Raji (cell line): ENCODE measurements around the gene SMURF2.

Experiments
- POLR2A ChIP-seq: IDR thresholded peaks from 2 replicates; pipeline ENCODE4 v1.6.1; 2011; ENCODE audit warnings: low read depth, low read length, control low read depth; ENCODE audit not compliant: insufficient read depth

The SMURF2 gene

GRCh38 chr17:64533784-64534183 lies 128.3 kb downstream of the SMURF2 start:
- TF ChIP-seq POLR2A: no peak

- TF ChIP-seq POLR2A: no peak
These were observed 129.7 kb downstream of the SMURF2 start for GRCh38 chr17:64532409-64532808.

DNA sequence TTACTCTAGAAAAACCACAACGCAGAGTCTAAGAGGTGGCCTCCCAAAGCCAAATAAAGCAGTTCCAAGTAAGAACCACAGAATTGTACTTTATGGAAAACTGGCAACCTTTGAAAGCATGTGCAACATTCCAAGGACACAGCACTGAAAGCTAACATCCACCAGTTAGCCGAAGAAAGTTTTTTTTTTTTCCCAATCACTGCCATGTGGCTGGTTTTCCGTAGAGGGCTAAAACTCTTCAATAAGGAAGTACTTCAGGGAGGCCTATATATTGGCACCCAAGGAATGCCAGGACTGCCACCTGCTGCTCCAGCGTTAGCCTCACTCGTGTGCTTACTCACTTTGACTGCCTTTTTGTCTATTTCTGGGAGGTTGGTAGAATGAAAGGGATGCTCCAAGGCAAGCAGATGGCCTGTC lies 130.1 kb downstream of the SMURF2 start:
- TF ChIP-seq POLR2A: no peak

DNA sequence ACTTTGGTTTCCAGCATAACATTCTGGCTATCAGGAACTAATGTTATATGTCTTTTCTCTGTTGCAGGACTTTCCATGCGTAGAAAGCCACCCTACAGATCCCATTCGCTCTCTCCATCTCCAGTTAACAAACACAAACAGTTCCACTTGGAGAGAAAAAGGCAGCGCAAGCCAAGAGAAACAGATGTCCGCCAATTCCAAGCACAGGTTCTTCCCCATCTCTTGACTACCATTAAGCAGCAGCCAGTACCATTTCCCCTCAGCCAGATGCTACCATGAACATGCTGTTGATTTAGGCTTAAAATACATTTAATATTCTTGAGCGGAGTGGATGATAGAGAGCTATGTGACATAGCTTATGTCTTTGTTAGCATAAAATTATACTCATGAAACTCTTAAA lies 132.9 kb downstream of the SMURF2 start:
- no peak for TF ChIP-seq POLR2A

- no peak for TF ChIP-seq POLR2A
These were observed 134.2 kb downstream of the SMURF2 start for GRCh38 chr17:64527914-64528313.

DNA sequence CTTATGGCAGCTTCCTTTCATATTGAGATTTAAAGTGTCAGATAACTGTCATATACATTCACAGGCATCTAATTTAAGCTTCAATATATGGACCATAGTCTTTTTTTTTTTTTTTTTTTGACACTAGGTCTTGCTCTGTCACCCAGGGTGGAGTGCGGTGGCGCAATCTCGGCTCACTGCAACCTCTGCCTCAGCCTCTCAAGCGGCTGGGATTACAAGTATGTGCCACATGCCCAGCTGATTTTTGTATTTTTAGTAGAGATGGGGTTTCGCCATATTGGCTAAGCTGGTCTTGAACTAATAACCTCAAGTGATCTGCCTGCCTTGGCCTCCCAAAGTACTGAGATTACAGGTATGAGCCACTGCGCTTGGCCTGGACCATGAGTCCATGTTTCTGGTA lies 141.7 kb downstream of the SMURF2 start:
- TF ChIP-seq POLR2A: no peak

GRCh38 chr17:64519601-64520000 lies 142.5 kb downstream of the SMURF2 start:
- no peak for TF ChIP-seq POLR2A

GRCh38 chr17:64515829-64516228 lies 146.3 kb downstream of the SMURF2 start:
- no peak for TF ChIP-seq POLR2A

GRCh38 chr17:64515419-64515818 lies 146.7 kb downstream of the SMURF2 start:
- no peak for TF ChIP-seq POLR2A

DNA sequence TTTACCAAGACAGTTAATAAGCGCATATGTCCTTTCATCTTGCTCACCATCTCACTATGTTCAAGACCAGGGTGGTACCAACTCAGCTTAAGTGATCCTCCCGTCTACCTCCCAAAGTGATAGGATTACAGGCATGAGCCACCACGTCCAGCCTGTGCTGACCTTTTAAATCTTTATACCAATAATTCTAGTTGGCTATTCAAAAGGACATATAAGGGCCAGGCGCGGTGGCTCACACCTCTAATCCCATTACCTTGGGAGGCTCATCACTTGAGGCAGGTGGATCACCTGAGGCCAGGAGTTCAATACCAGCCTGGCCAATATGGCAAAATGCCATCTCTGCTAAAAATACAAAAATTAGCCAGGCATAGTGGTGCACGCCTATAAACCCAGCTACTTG lies 152.9 kb downstream of the SMURF2 start:
- TF ChIP-seq POLR2A: no peak

DNA sequence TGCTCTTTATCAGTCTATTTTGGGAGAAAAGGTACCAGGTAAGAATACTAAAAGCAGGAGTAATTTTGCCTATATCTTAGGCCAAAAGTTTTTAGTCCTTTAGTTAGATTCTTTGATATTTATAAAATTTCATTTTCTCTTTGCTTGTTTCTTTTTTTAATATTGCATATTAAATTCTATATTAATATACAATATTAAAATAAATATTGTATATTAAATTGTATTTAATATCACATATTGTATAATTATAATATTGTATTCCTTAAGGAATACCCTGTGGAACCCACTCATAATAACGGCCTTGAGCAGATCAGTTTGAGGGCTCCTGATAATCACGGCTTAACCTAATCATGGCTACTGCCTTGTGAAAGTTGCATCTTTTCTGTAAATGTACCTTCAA lies 153.4 kb downstream of the SMURF2 start:
- no peak for TF ChIP-seq POLR2A

DNA sequence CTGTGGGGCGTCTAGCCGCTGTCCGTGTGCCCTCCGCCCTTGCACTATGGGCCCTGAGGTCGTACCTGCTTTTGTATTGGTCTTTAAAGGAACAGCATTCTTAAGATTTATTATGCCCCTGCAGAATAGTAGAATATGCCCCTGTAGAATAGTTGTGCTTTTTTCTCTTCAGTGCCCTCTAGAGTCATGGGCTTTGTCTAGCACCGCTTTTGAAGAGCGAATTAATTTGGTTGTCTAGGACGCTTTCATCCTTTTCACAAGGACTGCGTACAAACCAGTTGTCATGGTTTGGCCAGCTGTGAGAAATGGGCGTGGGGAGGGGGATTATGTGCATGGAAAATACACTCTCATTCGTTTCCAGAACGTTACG lies 154.7 kb downstream of the SMURF2 start:
- TF ChIP-seq POLR2A: no peak

DNA sequence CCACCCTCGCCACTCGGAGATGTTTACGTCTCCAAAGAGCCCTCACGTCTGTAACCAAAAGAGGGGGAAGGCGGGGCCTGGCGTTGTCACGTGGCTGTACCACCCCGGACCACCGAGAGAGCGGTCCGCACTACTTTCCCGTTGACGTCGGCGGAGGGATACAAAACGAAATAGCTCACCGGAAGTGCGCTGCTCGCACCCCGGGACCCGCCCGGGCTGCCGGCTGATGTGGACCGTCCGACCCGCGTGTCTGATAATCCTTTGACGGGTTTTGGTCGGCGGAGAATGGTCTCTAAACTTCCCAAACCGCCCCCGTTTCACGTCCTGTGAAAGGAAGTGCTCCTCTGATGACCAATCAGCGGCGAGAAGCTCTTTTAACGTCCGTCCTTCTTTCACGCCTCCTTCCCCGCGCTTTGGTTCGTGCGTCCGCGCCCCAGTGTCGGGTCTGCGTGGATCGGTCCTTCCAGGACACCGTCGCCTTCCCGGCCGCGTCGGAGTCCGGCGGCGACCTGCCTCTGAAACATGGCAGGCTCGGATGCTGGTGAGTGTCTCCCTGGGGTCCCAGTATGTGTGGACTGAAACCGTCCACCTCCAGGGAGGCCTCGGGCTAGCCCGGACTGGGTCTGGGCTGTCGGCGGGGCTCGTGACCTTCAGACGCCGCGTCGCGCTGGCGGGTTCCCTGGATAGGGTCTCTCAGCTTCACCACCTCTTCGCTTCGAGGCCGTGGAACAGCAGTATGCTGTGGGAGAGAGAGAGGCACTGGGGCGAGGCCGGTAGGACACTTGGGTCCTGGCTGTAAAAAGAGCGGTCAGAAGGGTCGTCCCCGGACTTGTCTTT lies 155.3 kb downstream of the SMURF2 start, which contains the start of gene CEP95:
Gene CEP95 (plus strand): TSS at position 402 of the 837 bp plus-strand sequence. CDS start 121 bp downstream, at position 523.
- TF ChIP-seq POLR2A: peak; percentile 66

- TF ChIP-seq POLR2A: peak; percentile 99
These were observed 155.9 kb downstream of the SMURF2 start, which contains the start of gene DDX5 for GRCh38 chr17:64506201-64506575. DDX5 (minus strand) TSS chr17:64506289; CDS start chr17:64506119, 170 bp downstream.

GRCh38 chr17:64505340-64506200 lies 156.5 kb downstream of the SMURF2 start:
- TF ChIP-seq POLR2A: peak; percentile 50
